Activated T-cell treated with anti-CD3 and anti-CD28 coated beads, Interleukin-2, amount 50 U/mL, for 4 hours (primary cell): ENCODE results near the gene NEMP1. TPM values are rescaled to one million over a fixed set of nuclear protein-coding genes. Genes with fewer than 3 reads are reported as not detected.
A peak's percentile ranks its signal among the peaks of the same experiment; 100 is the strongest.
"Not testable (repeated sequence)": the region's sequence is repeated elsewhere in the genome, so short reads cannot be mapped to it uniquely, and the experiment has no call there.

Experiments used
- ATAC-seq, 2 donors: fragments of 200-7000 bp; cut with Tn5 transposase; one replicate each; pipeline ENCODE4 v1.10.0; 2021
- DNase-seq: peaks from one replicate; pipeline ENCODE4 v3.0.0-alpha.2; 2020
- H3K27me3 Mint-ChIP-seq: one replicate; pipeline ENCODE4 v1.8.0; 2021; ENCODE audit warnings: low read depth, mixed read lengths
- H3K36me3 Mint-ChIP-seq: one replicate; pipeline ENCODE4 v1.8.0; 2022; ENCODE audit warnings: mixed read lengths; ENCODE audit not compliant: insufficient read depth
- H3K4me1 Mint-ChIP-seq: one replicate; pipeline ENCODE4 v1.8.0; 2021; ENCODE audit warnings: low read depth, mixed read lengths
- H3K4me3 Mint-ChIP-seq: one replicate; pipeline ENCODE4 v1.8.0; 2021; ENCODE audit warnings: mild to moderate bottlenecking, moderate library complexity, mixed read lengths
- H3K9me3 Mint-ChIP-seq: one replicate; pipeline ENCODE4 v1.8.0; 2021; ENCODE audit warnings: mixed read lengths
- total RNA-seq, 3 donors: library from RNA; stranded (reverse); gene quantifications; one replicate each; pipeline ENCODE4 v1.2.1, GENCODE V29; 2021

Gene NEMP1
- total RNA-seq, 3 donors from 2014 or later = 39.1 to 47.5 (median 42.5) TPM

GRCh38 chr12:57019983-57020719 lies 58.4 kb downstream of the NEMP1 start:
- H3K4me3 Mint-ChIP-seq = no peak overlapping the region
- DNase-seq = no peak

GRCh38 chr12:57018906-57019305 lies 59.7 kb downstream of the NEMP1 start:
- H3K27me3 Mint-ChIP-seq = peaks cover 6% of the 10 kb centered on the region
- peaks cover 16% of the 10 kb centered on the region for H3K4me1 Mint-ChIP-seq
- ATAC-seq (no peak), DNase-seq (no peak)
- H3K9me3 Mint-ChIP-seq = no peaks in the 10 kb centered on the region
- H3K4me3 Mint-ChIP-seq = no peak overlapping the region
- no peaks in the 10 kb centered on the region for H3K36me3 Mint-ChIP-seq

More at GRCh38 chr12:57019983-57020719, 58.4 kb downstream of the NEMP1 start:
- ATAC-seq = no peak
- Mint-ChIP-seq H3K36me3 (no peaks in the 10 kb centered on the region), H3K9me3 (no peaks in the 10 kb centered on the region), H3K27me3 (peaks cover 2% of the 10 kb centered on the region), H3K4me1 (peaks cover 16% of the 10 kb centered on the region)

GRCh38 chr12:57018353-57018752 lies 60.2 kb downstream of the NEMP1 start:
- DNase-seq, H3K27me3 Mint-ChIP-seq, H3K36me3 Mint-ChIP-seq, H3K4me3 Mint-ChIP-seq, ATAC-seq, H3K9me3 Mint-ChIP-seq: not testable (repeated sequence)
- peaks cover 16% of the 10 kb centered on the region for H3K4me1 Mint-ChIP-seq

GRCh38 chr12:57016348-57016747 lies 62.2 kb downstream of the NEMP1 start, which contains the start of gene TAC3:
TSS of gene TAC3 (minus strand) at chr12:57016529. CDS start at chr12:57015797, 732 bp downstream.
- Mint-ChIP-seq H3K27me3 (peaks cover 7% of the 10 kb centered on the region), H3K4me1 (peaks cover 30% of the 10 kb centered on the region), H3K4me3 (no peak within 1 kb of the TSS), H3K9me3 (no peaks in the 10 kb centered on the region), H3K36me3 (no peaks in the 10 kb centered on the region)
- ATAC-seq (no peak), DNase-seq (no peak)

GRCh38 chr12:57012600-57013465 lies 65.8 kb downstream of the NEMP1 start:
- H3K36me3 Mint-ChIP-seq = no peaks in the 10 kb centered on the region
- no peak for ATAC-seq
- H3K4me1 Mint-ChIP-seq = peaks cover 31% of the 10 kb centered on the region
- H3K27me3 Mint-ChIP-seq = peaks cover 7% of the 10 kb centered on the region
- no peak for DNase-seq
- H3K9me3 Mint-ChIP-seq = no peaks in the 10 kb centered on the region
- no peak overlapping the region for H3K4me3 Mint-ChIP-seq

GRCh38 chr12:57011438-57012424 lies 66.9 kb downstream of the NEMP1 start:
- Mint-ChIP-seq H3K4me1 (peaks cover 41% of the 10 kb centered on the region), H3K4me3 (peak overlapping the region; percentile 30), H3K36me3 (no peaks in the 10 kb centered on the region), H3K9me3 (no peaks in the 10 kb centered on the region), H3K27me3 (peaks cover 7% of the 10 kb centered on the region)
- peak; percentile 69 to 78 for ATAC-seq
- no peak for DNase-seq

GRCh38 chr12:57010627-57011247 lies 67.9 kb downstream of the NEMP1 start:
- no peak overlapping the region for H3K4me3 Mint-ChIP-seq
- H3K4me1 Mint-ChIP-seq = peaks cover 43% of the 10 kb centered on the region
- no peak for ATAC-seq
- H3K36me3 Mint-ChIP-seq = no peaks in the 10 kb centered on the region
- H3K9me3 Mint-ChIP-seq = no peaks in the 10 kb centered on the region
- DNase-seq = no peak
- H3K27me3 Mint-ChIP-seq = peaks cover 7% of the 10 kb centered on the region

- H3K36me3 Mint-ChIP-seq = peaks cover 3% of the 10 kb centered on the region
- H3K27me3 Mint-ChIP-seq = peaks cover 6% of the 10 kb centered on the region
- DNase-seq (no peak), ATAC-seq (no peak)
- H3K4me3 Mint-ChIP-seq = no peak overlapping the region
- H3K4me1 Mint-ChIP-seq = peaks cover 49% of the 10 kb centered on the region
- no peaks in the 10 kb centered on the region for H3K9me3 Mint-ChIP-seq
Measured at GRCh38 chr12:57009949-57010626, 68.5 kb downstream of the NEMP1 start.

- peaks cover 59% of the 10 kb centered on the region for H3K4me1 Mint-ChIP-seq
- no peak for DNase-seq
- peak in 1 of 2 donors; percentile 20 for ATAC-seq
Measured at GRCh38 chr12:57008178-57008577, 70.4 kb downstream of the NEMP1 start.

GRCh38 chr12:57006809-57007475 lies 71.6 kb downstream of the NEMP1 start:
- ATAC-seq (peak; percentile 20 to 21), DNase-seq (peak; percentile 27)
- Mint-ChIP-seq H3K36me3 (peaks cover 25% of the 10 kb centered on the region), H3K4me3 (peak overlapping the region; percentile 89), H3K4me1 (peaks cover 58% of the 10 kb centered on the region), H3K27me3 (no peaks in the 10 kb centered on the region), H3K9me3 (no peaks in the 10 kb centered on the region)

More at GRCh38 chr12:57008178-57008577, 70.4 kb downstream of the NEMP1 start:
- peaks cover 17% of the 10 kb centered on the region for H3K36me3 Mint-ChIP-seq
- no peaks in the 10 kb centered on the region for H3K27me3 Mint-ChIP-seq
- H3K9me3 Mint-ChIP-seq = no peaks in the 10 kb centered on the region
- no peak overlapping the region for H3K4me3 Mint-ChIP-seq

- peak within 1 kb of the TSS; percentile 95 for H3K4me3 Mint-ChIP-seq
- no peaks in the 10 kb centered on the region for H3K9me3 Mint-ChIP-seq
- H3K36me3 Mint-ChIP-seq = peaks cover 25% of the 10 kb centered on the region
- no peaks in the 10 kb centered on the region for H3K27me3 Mint-ChIP-seq
- DNase-seq (peak; percentile 60), ATAC-seq (peak; percentile 80 to 82)
- H3K4me1 Mint-ChIP-seq = peaks cover 58% of the 10 kb centered on the region
Measured at GRCh38 chr12:57005980-57006808, 72.4 kb downstream of the NEMP1 start, which contains the start of gene ZBTB39. TSS of gene ZBTB39 (minus strand) at chr12:57006546. CDS start at chr12:57004917, 1,629 bp downstream.
